Activated naive CD4-positive, alpha-beta T cell treated with anti-CD3 and anti-CD28 coated beads, Interleukin-2, amount 50 U/mL, for 16 hours (primary cell): ENCODE results near the gene FES.
"Not testable (repeated sequence)": the region's sequence is repeated elsewhere in the genome, so short reads cannot be mapped to it uniquely, and the experiment has no call there.

Experiments used
- DNase-seq: peaks from one replicate; pipeline ENCODE4 v3.0.0-alpha.2; 2020

FES gene

DNA sequence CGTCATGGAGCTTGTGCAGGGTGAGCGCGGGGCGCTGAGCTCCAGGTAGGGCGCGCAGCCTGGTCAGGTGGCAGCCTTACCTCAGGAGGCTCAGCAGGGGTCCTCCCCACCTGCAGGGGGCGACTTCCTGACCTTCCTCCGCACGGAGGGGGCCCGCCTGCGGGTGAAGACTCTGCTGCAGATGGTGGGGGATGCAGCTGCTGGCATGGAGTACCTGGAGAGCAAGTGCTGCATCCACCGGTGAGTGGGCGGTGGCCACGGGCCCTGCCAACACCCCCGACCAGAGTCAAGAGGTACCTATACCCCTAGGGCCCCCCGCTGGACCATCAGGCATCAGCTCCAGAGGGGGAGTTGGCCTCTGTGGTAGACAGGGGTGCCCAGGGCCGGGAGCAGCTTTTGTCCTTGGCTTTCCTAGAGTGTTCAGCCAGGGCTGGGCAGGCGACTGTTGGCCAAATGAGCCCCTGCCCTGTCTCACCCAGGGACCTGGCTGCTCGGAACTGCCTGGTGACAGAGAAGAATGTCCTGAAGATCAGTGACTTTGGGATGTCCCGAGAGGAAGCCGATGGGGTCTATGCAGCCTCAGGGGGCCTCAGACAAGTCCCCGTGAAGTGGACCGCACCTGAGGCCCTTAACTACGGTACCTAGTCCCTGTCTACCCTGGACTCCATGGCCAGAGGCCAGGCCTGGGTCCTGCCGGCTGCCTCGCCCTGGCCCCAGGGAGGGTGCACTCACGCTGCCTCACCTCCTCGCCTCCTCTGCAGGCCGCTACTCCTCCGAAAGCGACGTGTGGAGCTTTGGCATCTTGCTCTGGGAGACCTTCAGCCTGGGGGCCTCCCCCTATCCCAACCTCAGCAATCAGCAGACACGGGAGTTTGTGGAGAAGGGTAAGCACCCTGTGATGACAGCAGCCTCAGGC is 9.1 kb downstream of the FES start:
- DNase-seq, result no peak

DNA sequence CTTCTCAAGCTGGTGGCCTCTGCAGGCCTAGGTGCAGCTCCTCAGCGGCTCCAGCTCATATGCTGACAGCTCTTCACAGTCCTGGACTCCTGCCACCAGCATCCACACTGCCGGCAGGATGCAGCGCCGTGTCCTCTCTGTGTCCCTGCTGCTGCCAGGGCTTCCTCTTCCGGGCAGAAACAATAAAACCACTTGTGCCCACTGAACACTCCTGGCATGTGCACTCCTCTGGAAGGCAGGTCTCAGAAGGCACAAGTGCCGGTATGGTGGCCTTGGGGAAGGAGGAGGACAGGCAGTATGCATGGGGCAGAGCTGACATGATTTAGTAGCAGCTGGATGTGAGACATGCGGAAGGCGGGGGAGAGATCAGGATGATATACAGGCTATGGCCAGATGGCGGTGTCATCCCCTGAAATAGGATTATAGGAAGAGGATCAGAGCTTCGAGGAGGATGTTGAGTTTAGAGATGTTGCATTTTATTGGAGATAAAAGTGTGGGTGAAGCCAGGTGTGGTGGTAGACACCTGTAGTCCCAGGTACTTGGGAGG is 11.3 kb downstream of the FES start:
- DNase-seq, result no peak

DNA sequence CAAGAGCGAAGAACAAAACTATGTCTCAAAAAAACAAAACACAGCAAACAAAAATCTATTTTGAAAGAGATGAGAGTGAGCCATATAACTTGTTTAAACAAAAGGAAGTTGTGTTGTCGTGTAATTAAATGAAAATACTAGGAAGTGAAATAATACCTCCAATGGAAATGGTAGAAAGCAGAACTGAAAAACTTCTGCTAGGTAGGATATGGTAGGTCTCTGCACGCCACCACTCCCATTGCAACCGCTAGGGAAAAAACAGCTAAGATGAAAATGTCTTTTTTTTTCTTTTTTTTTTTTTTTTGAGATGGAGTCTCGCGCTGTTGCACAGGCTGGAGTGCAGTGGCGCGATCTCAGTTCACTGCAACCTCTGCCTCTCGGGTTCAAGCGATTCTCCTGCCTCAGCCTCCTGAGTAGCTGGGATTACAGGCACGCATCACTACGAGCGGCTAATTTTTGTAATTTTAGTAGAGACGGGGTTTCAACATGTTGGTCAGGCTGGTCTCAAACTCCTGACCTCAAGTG is 12.9 kb downstream of the FES start:
- DNase-seq, result not testable (repeated sequence)

DNA sequence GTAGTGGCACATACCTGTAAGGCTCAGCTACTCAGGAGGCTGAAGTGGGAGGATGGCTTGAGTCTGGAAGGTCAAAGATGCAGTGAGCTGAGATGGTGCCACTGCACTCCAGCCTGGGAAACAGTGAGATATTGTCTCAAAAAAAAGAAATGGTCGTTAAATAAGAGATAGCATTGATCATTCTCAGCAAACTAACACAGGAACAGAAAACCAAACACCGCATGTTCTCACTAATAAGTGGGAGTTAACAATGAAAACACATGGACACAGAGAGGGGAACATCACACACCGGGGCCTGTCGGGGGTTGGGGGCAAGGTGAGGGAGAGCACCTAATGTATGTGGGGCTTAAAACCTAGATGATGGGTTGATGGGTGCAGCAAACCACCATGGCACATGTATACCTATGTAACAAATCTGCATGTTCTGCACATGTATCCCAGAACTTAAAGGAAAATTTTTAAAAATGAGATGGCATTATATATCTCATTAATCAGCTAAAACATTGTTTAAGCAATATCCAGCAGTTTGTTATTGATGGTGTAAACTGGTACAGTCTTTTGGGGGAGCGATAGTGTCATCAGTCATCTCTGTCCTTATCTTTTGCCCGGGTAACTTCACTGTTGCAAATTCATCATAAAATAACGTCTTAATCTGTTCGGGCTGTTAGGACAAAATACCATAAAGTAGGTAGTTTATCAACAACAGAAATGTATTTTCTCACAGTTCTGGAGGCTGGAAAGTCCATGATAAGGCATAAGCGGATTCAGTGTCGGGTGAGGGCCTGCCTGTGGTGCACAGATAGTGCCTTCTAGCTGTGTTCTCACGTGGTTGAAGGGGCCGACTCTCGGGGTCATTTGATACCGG is 17.1 kb downstream of the FES start:
- no peak for DNase-seq

DNA sequence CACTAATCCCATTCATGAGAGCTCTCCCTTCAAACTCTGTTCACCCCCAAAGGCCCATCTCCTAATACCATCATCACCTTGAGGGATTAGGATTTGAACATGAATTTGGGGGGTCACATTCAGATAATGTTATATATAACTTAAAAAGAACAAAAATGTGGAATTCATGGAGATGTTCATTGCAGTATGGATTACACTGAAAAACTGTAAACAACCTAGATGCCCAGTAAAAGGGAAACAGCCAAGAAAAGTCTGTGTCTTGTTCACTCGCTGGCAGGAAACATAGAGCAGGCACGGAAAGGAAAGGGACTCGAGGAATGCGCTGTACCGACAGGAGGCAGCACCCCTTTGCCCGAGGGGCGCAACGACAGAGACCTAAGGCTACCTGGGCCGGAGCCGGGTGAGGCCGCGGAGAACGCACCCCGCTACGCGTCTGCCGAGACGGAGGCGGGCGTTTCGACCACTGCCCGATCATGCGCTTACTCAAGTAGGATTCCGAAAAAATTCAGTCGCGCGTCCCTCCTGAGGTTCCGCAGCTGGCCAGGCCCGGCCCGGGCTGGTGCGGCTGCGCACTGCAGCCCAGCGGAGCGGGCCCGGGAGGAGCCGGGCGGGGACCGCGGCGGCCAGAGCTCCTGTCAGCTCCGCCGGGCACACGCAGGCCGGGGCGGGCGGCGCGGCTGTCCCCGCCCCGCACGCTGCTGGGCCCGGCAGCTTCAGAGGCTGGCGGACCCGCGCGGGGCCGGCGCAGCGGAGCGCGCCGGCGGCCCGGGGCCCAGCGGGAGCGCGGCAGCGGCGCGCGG is 17.9 kb downstream of the FES start:
- DNase-seq, result peak; percentile 68

DNA sequence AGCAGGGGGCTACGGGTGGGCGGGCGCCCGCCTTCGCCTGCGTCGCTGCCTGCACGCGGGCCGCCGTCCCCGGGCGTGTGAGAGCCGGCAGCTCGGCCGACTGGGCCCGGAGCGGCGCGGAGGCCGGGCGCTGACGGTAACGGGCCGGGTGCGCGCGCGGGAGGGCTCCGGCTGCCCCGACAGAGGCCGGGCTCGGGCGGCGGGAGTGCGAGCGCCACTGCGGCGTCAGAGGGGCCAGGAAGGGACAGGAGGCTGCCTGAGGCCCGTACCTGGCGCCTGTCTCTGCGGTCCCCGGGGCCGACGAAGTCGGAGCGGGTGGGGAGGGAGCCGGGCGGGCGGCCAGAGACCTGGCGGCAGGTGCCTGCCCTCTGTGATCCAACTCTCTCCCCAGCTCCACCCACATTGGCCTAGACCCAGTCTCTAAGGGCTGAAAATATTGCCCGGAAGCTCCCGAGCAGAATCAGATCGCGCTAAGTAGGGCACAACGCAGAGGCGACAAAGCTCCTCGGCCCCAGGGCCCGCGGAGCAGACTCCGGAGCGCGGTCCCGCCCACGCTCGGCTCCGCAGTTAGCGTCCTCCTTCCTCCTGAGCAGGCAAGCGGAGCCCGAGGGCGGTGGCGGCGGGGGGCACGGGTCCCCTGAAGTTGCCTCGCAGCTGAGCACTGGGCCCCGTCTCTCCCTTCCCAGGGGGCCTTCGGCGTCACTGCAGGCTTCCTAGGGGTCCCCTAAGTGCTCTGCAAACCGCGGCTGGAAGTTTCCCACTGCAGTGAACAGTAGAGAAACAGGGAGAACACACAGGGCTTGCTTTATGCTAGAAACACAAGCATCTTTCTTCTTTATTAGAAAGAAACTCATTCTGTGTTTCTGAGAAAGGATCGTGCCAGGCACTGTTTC is 18.8 kb downstream of the FES start, which contains the start of gene MAN2A2:
TSS of gene MAN2A2 (plus strand) at position 463 of the 893 bp plus-strand sequence. CDS start 906 bp downstream, outside the sequence.
- peak; percentile 82 for DNase-seq

DNA sequence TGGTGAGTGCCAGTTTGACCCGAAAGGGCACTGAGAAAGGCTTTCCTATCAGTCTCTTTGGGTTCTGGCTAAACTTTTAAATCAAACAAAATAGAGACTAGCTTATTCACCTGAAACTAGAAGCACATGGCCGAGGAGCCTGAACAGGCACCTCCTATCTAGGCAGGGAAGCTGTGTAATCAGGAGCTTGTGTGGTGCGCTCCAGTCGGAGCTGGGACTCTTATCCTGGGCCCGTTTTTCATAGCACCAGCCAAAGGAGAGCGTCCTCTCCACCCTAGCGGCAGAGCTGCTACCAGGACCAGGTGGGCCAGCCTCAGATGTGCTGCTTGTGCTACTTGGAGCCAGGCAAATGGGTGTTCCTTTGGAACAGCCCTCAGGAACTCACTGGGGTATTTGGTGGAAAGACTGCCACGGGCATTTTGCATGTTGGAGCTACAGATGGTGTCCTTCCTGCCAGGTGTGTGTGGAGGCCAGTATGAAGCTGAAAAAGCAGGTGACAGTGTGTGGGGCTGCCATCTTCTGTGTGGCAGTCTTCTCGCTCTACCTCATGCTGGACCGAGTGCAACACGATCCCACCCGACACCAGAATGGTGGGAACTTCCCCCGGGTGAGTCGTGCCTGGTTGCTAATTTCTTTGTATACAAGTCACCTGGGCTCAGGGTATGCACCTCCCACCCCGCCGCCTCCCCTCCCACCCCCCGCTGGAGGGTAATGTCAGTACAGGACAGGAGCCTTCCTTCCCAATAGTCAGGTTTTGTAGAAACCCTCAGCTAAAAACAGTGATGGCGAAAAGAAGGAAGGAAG is 19.6 kb downstream of the FES start:
- DNase-seq, result no peak

DNA sequence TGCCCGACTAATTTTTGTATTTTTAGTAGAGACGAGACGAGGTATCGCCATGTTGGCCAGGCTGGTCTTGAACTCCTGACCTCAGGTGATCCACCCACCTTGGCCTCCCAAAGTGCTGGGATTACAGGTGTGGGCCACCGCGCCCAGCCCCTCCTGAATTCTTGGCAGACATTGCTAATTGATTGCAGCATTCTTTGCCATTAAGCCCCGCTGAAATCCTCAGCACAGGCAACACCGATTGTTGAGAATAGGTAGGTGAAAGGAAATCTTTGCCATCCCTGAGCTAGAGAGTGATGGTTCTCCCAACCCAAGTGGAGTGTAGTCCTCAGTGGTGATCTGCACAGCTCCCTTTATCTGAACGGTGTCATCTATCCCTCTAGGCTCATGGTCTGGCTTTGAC is 20.4 kb downstream of the FES start:
- DNase-seq, result no peak

DNA sequence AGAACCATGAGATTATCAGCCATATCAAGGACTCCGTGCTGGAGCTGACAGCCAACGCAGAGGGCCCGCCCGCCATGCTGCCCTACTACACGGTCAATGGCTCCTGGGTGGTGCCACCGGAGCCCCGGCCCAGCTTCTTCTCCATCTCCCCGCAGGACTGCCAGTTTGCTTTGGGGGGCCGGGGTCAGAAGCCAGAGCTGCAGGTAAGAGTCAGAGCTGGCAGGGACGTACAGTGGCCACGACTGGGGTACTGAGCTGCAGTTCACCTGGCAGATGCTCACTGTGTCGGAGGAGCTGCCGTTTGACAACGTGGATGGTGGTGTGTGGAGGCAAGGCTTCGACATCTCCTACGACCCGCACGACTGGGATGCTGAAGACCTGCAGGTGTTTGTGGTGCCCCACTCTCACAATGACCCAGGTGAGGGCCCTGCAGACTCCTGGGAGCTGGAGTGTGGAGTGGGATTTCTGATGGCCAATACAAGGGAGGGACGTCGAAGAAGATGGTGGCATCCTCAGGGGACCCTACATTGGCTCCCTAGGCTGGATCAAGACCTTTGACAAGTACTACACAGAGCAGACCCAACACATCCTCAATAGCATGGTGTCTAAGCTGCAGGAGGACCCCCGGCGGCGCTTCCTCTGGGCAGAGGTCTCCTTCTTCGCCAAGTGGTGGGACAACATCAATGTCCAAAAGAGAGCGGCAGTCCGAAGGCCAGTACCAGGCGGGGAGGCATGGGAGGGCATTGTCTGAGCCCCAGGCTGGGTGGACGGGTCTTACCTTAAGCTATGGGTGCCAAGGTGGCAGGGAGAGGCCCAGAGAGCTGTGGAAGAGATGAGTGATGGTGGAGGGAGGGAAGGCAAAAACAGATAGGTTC is 21.2 kb downstream of the FES start:
- no peak for DNase-seq

DNA sequence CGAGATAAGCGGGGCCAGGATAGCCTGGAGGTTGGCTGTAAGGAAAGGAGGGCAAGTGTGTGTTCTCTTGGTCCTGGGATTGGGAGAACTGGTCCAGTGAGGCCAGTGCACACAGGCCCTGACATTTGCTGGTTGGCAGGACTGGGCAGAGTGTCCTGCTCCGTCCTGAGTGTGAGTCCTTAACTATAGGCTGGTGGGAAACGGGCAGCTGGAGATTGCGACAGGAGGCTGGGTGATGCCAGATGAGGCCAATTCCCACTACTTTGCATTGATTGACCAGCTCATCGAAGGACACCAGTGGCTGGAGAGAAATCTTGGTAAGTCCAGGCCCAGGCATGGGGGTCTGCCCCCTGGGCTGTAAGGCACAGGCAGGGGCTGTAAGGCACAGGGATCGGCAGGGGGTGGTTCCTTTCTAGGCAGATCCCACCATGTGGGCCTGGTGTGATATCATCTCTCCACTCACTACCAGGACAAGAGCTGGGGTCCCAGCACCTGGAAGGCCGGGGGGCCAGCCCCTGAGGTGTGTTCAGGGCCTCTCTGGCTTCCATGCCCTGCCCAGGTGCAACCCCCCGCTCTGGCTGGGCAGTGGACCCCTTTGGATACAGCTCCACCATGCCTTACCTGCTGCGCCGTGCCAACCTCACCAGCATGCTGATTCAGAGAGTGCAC is 22.0 kb downstream of the FES start:
- DNase-seq, result no peak

DNA sequence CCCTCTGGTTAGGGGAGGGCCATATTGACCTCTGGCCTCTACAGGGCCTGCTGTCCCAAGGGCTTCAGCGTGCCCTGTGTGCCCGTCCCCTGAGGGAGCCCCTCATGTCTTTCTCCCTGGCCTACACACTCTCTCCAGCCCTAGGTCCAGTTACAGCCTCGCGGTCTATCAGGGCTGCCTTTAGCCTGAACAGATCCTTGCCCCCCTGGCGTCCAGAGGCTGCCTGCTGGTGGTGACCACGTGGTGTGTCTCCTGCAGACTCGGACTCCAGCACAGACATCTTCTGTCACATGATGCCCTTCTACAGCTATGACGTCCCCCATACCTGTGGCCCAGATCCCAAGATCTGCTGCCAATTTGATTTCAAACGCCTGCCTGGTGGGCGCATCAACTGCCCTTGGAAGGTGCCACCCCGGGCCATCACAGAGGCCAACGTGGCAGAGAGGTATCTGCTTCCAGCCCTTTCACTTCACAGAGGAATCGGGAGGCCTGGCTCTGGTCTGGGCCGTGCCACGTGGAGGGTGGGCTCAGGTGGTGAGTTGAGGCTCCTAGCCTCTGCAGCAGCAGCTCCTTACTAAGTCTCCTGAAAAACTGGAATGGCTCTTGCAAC is 22.9 kb downstream of the FES start:
- DNase-seq, result no peak

DNA sequence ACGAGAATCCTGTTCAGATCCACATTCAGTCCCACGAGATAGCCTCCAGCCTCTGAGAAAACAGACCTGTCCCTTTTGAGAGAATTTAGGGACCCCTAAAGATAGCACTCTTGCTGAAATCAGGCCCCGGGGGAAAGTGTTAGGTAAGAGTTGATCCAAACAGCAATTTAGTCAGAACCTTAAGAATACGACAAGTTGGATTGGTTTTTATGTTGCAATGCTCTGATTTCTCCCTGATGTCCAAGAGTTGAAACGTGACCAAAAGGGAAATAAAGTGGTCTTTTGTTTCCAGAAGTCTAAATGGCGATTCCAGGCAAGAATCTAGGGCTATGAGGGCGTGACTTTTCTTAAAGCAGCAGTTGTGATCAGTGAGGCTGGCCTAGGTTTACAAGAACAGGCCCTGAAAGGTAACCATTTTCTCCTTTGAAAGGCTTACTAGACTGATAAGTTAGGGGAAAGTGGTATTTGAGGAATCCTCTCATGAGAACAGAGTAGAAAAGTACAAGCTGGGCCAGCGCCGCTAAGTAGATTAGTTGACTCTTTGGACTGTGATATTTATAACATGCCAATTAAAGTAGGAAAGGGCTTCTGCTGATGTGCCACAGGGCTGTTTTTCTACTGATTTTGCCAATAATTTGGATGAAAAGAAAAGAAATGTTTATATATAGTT is 23.7 kb downstream of the FES start:
- DNase-seq, result no peak

DNA sequence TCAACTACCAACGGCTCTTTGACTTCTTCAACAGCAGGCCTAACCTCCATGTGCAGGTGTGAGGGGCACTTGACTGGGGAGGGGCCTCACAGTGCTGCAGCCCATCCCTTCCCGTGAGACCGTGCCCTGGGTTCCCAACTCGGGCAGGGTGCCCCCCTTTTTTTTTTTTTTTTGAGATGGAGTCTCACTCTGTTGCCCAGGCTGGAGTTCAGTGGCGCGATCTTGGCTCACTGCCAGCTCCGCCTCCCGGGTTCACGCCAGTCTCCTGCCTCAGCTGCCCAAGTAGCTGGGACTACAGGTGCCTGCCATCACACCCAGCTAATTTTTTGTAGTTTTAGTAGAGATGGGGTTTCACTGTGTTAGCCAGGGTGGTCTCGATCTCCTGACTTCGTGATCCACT is 25.1 kb downstream of the FES start:
- not testable (repeated sequence) for DNase-seq

DNA sequence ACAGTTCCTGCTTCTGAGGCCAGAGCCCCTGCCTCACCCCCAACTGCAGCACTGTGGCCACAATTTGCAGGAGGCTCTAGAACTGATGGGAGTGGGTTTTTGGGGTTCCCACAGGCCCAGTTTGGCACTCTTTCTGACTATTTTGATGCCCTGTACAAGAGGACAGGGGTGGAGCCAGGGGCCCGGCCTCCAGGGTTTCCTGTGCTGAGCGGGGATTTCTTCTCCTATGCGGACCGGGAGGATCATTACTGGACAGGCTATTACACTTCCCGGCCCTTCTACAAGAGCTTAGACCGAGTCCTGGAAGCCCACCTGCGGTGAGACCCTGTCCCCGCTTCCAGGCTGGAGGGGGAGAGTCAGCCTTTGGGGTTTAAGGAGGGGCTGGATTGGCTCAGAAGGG is 25.7 kb downstream of the FES start:
- no peak for DNase-seq

DNA sequence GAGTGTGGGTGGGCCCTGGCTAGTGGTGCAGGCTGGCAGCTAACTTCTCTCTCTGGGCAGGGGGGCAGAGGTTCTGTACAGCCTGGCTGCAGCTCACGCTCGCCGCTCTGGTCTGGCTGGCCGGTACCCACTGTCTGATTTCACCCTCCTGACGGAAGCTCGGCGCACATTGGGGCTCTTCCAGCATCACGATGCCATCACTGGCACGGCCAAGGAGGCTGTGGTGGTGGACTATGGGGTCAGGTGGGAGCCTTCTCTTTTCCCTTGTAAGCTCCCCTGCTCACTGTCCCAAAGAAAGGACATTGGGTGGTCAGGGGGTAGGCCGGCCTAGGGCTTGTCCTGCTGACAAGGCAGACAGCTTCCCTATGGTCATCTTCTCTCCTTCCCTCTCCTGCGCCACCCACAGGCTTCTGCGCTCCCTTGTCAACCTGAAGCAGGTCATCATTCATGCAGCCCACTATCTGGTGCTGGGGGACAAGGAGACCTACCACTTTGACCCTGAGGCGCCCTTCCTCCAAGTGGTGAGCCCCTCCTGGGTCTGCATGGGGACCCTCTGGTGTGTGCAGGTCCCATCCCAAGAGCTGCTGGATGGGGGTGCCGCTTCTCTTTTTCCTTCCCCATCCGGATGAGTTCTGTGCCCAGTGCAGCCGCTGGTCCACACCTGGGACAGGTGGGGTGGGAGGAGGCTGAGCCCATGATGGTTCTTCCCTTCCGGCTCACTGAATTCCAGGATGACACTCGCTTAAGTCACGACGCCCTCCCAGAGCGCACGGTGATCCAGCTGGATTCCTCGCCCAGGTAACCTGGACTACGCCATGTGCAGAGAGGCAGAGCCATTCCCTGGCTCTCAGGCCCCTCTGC is 26.4 kb downstream of the FES start:
- no peak for DNase-seq

DNA sequence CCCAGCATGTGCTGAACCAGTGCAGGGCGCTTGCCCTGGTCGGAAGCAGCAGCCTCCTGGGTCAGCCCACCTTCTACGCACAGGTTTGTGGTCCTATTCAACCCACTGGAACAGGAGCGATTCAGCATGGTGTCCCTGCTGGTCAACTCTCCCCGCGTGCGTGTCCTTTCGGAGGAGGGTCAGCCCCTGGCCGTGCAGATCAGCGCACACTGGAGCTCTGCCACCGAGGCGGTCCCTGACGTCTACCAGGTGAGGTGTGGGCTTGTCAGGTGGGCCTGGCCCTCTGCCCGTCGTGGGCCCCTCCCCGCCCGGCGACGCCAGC is 27.0 kb downstream of the FES start:
- DNase-seq, result no peak
